Stimulated activated CD4-positive, alpha-beta T cell treated with anti-CD3 and anti-CD28 coated beads, Interleukin-2, amount 100 ng/mL, for 4 hours (primary cell): ENCODE measurements around the gene CHRNG.

Source experiments
- DNase-seq: peaks from one replicate; pipeline ENCODE4 v3.0.0-alpha.2; 2020; ENCODE audit warnings: low read depth

The CHRNG gene

DNA sequence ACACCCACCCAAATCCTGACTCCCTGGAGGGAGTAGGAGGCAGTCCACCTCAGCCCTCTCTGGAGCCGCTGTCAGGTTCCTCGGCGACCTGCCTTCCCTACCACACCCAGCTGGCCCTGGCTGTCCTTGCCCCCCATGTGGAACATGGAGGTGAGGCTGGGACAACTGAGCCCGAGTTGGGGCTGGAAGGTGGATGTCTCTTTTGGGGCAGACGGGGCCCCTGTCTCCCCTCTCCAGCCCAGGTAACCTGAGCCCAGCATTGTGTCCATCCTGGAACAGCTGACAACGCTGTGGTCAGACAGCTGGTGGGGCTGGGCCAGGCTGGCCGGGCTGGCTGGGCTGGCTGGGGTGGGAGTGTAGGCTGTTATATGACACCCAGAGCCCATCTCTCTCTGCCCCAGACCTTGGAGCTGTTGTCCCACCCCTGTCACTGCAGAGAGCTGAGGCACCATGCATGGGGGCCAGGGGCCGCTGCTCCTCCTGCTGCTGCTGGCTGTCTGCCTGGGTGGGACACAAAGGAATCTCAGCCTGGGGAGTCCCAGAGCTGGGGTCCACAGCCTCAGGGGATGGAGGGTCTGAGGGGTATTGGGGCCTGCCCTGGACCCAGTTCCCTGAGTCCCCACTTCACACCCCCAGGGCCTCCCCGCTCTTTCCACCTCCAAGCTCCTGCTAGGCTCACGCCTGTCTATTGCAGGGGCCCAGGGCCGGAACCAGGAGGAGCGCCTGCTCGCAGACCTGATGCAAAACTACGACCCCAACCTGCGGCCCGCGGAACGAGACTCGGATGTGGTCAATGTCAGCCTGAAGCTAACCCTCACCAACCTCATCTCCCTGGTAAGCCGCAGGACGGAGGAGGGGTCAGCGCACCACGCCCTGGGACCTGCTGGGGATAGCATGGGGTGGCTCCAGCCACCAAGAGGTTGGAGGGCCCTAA is at the start of gene CHRNG:
Gene CHRNG, plus strand, starts transcription at position 395 of the 934 bp plus-strand sequence. Its CDS starts 56 bp downstream, at position 451.
- DNase-seq, result no peak

- no peak for DNase-seq
These were observed 49.0 kb upstream of the CHRNG start for GRCh38 chr2:232490221-232491138.

DNA sequence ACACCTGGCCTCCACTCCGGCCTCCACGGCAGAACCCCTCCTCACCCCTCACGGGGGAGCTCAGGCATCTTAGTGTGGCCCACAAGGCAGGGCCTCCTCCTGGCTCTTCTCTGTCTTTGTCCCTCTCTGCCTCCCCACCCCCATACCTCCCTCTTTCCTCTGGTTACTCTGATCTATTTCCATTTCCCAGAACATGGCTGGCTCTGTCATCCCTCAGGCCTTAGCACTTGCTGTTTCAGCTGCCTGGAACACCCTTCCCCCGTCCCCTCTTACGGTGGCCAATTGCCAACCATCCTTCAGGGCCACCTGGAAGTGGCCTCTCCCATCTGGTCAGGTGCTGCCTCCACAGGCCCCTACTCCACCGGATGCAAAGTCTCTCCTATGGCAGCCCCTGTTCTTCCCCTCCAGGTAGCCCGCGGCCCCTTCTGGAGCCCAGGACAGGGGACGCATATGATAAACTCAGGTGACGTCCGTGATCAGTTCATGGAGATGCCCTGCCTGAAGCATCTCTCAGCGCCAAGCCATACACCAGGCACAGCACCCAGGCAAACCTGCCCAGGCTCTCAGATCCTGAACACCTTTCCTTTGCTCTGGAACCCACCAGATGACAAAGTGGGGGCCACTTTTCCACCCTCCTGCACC is 48.2 kb upstream of the CHRNG start:
- DNase-seq, result no peak

- no peak for DNase-seq
These were observed 47.1 kb upstream of the CHRNG start for GRCh38 chr2:232492236-232492848.

GRCh38 chr2:232492963-232493700 is 46.4 kb upstream of the CHRNG start:
- DNase-seq, result no peak

GRCh38 chr2:232493701-232494474 is 45.6 kb upstream of the CHRNG start:
- DNase-seq, result no peak

GRCh38 chr2:232494542-232494941 is 45.0 kb upstream of the CHRNG start:
- no peak for DNase-seq

DNA sequence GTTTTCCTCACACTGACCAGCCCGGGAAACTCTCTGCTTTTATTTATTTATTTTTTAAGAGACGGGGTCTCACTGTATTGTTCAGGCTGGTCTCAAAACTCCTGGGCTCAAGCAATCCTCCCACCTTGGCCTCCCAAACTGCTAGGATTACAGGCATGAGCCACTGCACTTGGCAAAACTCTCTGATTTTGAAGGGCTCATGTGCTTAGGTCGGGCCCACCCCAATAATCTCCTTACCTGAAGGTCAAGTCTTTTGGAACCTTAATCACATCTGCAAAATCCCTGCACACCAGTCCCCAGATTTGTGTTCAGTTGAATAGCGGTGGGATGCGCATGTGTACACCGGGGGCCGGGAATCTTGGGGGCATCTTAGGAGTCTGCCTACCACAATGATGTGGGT is 44.2 kb upstream of the CHRNG start:
- DNase-seq, result no peak

DNA sequence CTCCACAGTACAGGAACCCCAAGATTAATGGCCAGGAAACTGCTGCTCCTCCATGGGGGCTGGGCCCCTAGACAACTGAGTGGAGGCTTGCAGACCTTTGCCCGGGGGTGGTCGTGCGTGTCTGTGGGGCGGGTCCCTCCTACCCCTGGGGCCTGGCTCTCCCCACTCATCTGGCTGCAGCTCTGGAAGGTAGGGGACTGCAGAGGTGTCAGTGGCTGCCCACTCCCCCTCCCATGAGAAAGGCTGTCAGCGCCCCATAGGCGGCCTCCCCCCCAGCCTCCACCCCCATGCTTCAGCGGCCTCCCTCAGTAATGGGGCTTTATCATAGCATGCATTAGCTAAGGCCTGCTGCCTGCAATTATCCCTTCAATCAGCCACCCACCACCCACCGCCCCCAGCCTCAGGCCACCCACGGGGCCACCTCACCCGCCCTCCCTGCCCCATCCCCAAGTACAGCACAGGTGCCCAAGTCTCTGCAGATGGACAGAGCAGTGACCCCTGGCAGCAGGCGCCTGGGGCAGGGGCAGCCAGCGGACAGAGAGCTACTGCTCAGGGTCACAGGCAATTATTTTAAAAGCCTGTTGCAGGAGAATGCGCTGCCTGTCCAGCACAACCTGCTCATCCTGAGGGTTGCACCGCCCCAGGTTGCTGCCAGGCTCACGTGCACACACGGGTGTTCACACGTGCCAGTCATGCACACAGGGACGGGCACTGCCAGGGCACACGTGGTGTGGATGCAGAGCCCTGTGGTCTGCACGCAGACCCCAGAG is 42.8 kb upstream of the CHRNG start:
- no peak for DNase-seq

- DNase-seq, result no peak
These were observed 42.1 kb upstream of the CHRNG start for GRCh38 chr2:232497348-232497747.

DNA sequence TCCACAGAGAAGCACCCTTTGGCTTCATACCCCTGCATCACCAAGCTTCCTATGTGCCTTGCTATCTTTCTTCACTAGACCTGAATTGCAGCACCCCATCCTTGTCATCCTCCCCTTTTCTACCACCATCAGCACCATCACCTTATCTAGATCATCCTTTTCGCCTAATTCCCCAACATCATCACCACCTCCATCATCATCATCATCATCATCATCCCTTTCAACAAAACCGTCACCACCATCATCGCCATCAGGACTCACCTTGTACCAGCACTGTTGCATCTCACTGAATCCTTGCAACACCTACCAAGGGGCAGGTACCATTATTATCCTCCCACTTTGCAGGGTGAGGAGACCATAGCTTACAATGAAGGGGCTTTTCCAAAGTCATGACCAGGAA is 41.0 kb upstream of the CHRNG start:
- no peak for DNase-seq

GRCh38 chr2:232501331-232501771 is 38.1 kb upstream of the CHRNG start:
- DNase-seq, result no peak

GRCh38 chr2:232501794-232502390 is 37.6 kb upstream of the CHRNG start:
- no peak for DNase-seq

- peak; percentile 13 for DNase-seq
These were observed 37.0 kb upstream of the CHRNG start for GRCh38 chr2:232502511-232502910.

- DNase-seq, result peak; percentile 52
These were observed 36.3 kb upstream of the CHRNG start for GRCh38 chr2:232502911-232503808.

GRCh38 chr2:232503809-232504323 is 35.6 kb upstream of the CHRNG start:
- no peak for DNase-seq

DNA sequence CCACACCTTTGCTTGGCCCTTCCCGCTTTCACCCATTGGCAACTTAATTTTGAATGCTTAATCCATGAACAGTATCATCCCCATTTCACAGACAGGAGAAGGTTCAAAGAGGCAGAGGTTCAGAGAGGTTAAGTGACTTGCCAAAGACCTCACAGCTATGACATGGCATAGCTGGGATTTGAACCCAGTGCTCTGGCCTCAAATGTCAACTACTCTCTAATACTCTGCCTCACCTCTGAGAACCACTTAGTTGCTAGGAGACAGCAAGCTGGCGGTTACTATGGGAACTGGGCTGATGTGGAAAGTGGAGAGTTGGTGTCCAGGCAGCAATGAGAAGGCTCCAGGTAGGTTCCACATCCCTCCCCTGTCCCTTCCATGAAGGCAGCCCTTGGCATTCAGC is 35.1 kb upstream of the CHRNG start:
- no peak for DNase-seq

- DNase-seq, result no peak
These were observed 33.6 kb upstream of the CHRNG start for GRCh38 chr2:232505856-232506255.
